Panc1 (cell line): Measurements from ENCODE around the gene MAP3K12. TPM values are rescaled to one million over a fixed set of nuclear protein-coding genes. Genes with fewer than 3 reads are reported as not detected.

Experiments
- ATAC-seq: fragments of 200-7000 bp; cut with Tn5 transposase; 2 replicates; pipeline ENCODE4 v1.9.1; 2020; ENCODE audit warnings: mild to moderate bottlenecking, moderate library complexity
- BruUV-seq: library from RNA; stranded (reverse); fragments of 400-500 nt; replicated peaks from 2 replicates; lab custom pipeline; 2021; lab: Mats Ljungman, UMichigan
- CTCF ChIA-PET: fragments of 300-600 bp; sonication (Branson Sonifier 250); formaldehyde crosslinking; loops from one replicate; lab custom pipeline; 2022; ENCODE audit warnings: antibody characterized with exemption; lab: Charles Lee
- POLR2A ChIA-PET: fragments of 300-600 bp; sonication (Branson Sonifier 250); formaldehyde crosslinking; loops from one replicate; lab custom pipeline; 2022; ENCODE audit warnings: antibody characterized with exemption; lab: Charles Lee
- DNase-seq: peaks from one replicate; pipeline ENCODE4 v3.0.0-alpha.2; 2010; ENCODE audit warnings: low read depth, low spot score
- H3K27ac ChIP-seq: 2 replicates; pipeline ENCODE4 v1.5.1; 2011; ENCODE audit warnings: mild to moderate bottlenecking, low read length, inconsistent platforms
- H3K27me3 ChIP-seq: fragments of 200-500 bp; sonication (Bioruptor generic); 2 replicates; pipeline ENCODE4 v1.6.0; 2014; ENCODE audit warnings: low read length, inconsistent platforms; ENCODE audit not compliant: control insufficient read depth, insufficient read depth
- H3K36me3 ChIP-seq: fragments of 200-500 bp; sonication (Bioruptor generic); 2 replicates; pipeline ENCODE4 v1.5.1; 2014; ENCODE audit warnings: inconsistent platforms, mild to moderate bottlenecking, low read length, moderate library complexity; ENCODE audit not compliant: control insufficient read depth, insufficient read depth
- H3K4me1 ChIP-seq: 2 replicates; pipeline ENCODE4 v1.5.1; 2011; ENCODE audit warnings: inconsistent platforms, mild to moderate bottlenecking, low read length, moderate library complexity; ENCODE audit not compliant: control insufficient read depth, insufficient read depth
- H3K4me3 ChIP-seq, 2 experiments: 2 replicates each; pipeline ENCODE4 v1.5.1; 2011 to 2012; ENCODE audit warnings: low read depth in 2 of 2, low read length in 2 of 2, mild to moderate bottlenecking in 2 of 2, inconsistent platforms in 1 of 2, moderate library complexity in 1 of 2
- H3K9me3 ChIP-seq: fragments of 200-500 bp; sonication (Bioruptor generic); 2 replicates; pipeline ENCODE4 v1.5.1; 2014; ENCODE audit warnings: low read depth, mild to moderate bottlenecking, inconsistent platforms, low read length, moderate library complexity; ENCODE audit not compliant: control insufficient read depth, insufficient read depth
- POLR2AphosphoS5 ChIP-seq: IDR thresholded peaks from 2 replicates; pipeline ENCODE4 v1.6.1; 2012; ENCODE audit warnings: mild to moderate bottlenecking, low read depth, low read length, moderate library complexity
- SIN3A ChIP-seq: IDR thresholded peaks from 2 replicates; pipeline ENCODE4 v1.6.1; 2012; ENCODE audit warnings: low read depth, mild to moderate bottlenecking, low read length, moderate library complexity, borderline replicate concordance; ENCODE audit not compliant: insufficient read depth
- TCF7L2 ChIP-seq: IDR thresholded peaks from 2 replicates; pipeline ENCODE4 v1.6.1; 2011; ENCODE audit warnings: mild to moderate bottlenecking, low read depth, low read length, inconsistent platforms
- in situ Hi-C: cut with HindIII; loops from 2 replicates; pipeline ENCODE4 v1.10.0; 2016; ENCODE audit warnings: low sequenced_read_pairs, low pct_unique_long_range_greater_than_20kb
- intact Hi-C: fragments of 100-400 bp; cut with micrococcal nuclease; formaldehyde crosslinking; loops from one replicate; pipeline ENCODE4 v1.10.0; 2022; ENCODE audit not compliant: unreplicated experiment
- total RNA-seq: library from RNA; stranded (reverse); gene quantifications from one replicate; pipeline ENCODE4 v1.2.1, GENCODE V29; 2021; ENCODE audit not compliant: unreplicated experiment
- TF ChIP-seq, protein P1 (sequence below), 2 experiments: IDR thresholded peaks; 2 replicates each; pipeline ENCODE4 v1.6.1; 2011 to 2012; ENCODE audit warnings: low read depth in 2 of 2, control low read depth in 1 of 2, low read length in 1 of 2, mild to moderate bottlenecking in 1 of 2, moderate library complexity in 1 of 2; ENCODE audit not compliant: insufficient read depth in 1 of 2
- TF ChIP-seq, protein P2 (sequence below): fragments of 450-650 bp; IDR thresholded peaks from 2 replicates; pipeline ENCODE4 v1.5.1; 2017; ENCODE audit warnings: mild to moderate bottlenecking

Gene MAP3K12
- total RNA-seq, 1 experiment from 2014 or later = 32.2 TPM

DNA sequence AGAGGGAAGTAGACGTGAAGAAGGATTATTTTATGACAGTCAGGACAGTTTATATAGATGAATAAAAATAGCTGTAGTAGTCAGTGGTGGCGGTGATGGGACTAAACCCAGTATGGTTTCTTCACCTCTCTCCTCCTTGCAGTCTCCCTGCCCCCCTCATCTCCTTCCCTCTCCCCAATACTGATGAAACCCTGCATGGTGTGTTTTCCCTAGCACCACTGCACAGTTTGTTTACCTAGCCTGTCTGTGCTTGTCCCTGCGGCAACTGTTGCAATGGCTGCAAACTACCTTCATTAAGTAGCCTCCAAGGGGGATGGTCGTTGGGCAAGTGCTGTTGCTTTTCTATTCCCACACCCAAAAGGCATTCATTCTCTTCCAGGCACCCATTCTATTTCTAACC lies 32.6 kb downstream of the MAP3K12 start:
- H3K27ac ChIP-seq = no peak overlapping the region
- DNase-seq = no peak
- H3K9me3 ChIP-seq = no peaks in the 10 kb centered on the region
- ChIA-PET CTCF (no interaction called here), POLR2A (no interaction called here)
- H3K27me3 ChIP-seq = no peaks in the 10 kb centered on the region
- TF ChIP-seq, protein P1, sequence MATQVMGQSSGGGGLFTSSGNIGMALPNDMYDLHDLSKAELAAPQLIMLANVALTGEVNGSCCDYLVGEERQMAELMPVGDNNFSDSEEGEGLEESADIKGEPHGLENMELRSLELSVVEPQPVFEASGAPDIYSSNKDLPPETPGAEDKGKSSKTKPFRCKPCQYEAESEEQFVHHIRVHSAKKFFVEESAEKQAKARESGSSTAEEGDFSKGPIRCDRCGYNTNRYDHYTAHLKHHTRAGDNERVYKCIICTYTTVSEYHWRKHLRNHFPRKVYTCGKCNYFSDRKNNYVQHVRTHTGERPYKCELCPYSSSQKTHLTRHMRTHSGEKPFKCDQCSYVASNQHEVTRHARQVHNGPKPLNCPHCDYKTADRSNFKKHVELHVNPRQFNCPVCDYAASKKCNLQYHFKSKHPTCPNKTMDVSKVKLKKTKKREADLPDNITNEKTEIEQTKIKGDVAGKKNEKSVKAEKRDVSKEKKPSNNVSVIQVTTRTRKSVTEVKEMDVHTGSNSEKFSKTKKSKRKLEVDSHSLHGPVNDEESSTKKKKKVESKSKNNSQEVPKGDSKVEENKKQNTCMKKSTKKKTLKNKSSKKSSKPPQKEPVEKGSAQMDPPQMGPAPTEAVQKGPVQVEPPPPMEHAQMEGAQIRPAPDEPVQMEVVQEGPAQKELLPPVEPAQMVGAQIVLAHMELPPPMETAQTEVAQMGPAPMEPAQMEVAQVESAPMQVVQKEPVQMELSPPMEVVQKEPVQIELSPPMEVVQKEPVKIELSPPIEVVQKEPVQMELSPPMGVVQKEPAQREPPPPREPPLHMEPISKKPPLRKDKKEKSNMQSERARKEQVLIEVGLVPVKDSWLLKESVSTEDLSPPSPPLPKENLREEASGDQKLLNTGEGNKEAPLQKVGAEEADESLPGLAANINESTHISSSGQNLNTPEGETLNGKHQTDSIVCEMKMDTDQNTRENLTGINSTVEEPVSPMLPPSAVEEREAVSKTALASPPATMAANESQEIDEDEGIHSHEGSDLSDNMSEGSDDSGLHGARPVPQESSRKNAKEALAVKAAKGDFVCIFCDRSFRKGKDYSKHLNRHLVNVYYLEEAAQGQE (IDR thresholded peaks at IDR 0.05; ENCODE audit: insufficient read depth in 1 of 2, low read depth in 2 of 2, low read length in 1 of 2) = no peak
- TF ChIP-seq, protein P2, sequence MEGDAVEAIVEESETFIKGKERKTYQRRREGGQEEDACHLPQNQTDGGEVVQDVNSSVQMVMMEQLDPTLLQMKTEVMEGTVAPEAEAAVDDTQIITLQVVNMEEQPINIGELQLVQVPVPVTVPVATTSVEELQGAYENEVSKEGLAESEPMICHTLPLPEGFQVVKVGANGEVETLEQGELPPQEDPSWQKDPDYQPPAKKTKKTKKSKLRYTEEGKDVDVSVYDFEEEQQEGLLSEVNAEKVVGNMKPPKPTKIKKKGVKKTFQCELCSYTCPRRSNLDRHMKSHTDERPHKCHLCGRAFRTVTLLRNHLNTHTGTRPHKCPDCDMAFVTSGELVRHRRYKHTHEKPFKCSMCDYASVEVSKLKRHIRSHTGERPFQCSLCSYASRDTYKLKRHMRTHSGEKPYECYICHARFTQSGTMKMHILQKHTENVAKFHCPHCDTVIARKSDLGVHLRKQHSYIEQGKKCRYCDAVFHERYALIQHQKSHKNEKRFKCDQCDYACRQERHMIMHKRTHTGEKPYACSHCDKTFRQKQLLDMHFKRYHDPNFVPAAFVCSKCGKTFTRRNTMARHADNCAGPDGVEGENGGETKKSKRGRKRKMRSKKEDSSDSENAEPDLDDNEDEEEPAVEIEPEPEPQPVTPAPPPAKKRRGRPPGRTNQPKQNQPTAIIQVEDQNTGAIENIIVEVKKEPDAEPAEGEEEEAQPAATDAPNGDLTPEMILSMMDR = no peak
- TF ChIP-seq POLR2AphosphoS5 (no peak; the same call in 1 of the 2 replicates), SIN3A (no peak), TCF7L2 (no peak)
- in situ Hi-C loops = no loop called here
- ATAC-seq = no peak
- H3K4me1 ChIP-seq = peaks cover 6% of the 10 kb centered on the region; the same call in 1 of the 2 replicates
- H3K36me3 ChIP-seq = peaks cover 84% of the 10 kb centered on the region
- no peak overlapping the region for H3K4me3 ChIP-seq
- no TSS peak for BruUV-seq
- intact Hi-C loops = no loop called here

DNA sequence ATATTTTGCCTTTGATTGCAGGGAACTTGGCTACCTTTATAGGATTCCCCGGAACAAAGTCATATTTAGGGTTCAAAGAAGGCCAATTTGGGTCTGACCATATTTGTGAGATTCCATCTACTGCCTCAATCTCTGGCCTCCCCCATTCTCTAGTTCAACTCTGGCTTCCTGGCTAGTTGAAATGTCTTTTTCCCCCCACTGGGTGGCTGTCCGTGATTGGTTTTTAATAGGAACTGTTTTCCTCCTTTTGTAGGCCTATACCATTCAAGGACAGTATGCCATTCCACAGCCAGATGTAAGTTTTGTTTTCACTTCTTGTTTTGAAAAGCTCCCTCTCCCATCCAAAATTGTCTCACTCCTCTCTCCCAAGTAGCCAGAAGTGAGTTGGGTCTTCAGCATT lies 33.6 kb downstream of the MAP3K12 start:
- in situ Hi-C loops (no loop called here), intact Hi-C loops (no loop called here)
- no peak overlapping the region for H3K27ac ChIP-seq
- POLR2A ChIA-PET = no interaction called here
- DNase-seq (no peak), ATAC-seq (no peak)
- CTCF ChIA-PET = no interaction called here
- no TSS peak for BruUV-seq
- peaks cover 90% of the 10 kb centered on the region for H3K36me3 ChIP-seq
- TF ChIP-seq, protein P1 (IDR thresholded peaks at IDR 0.05; ENCODE audit: insufficient read depth in 1 of 2, low read depth in 2 of 2, low read length in 1 of 2) = no peak
- TF ChIP-seq, protein P2 = no peak
- TF ChIP-seq POLR2AphosphoS5 = peak; percentile 18; the same call in 1 of the 2 replicates
- H3K4me3 ChIP-seq = no peak overlapping the region
- no peaks in the 10 kb centered on the region for H3K27me3 ChIP-seq
- H3K4me1 ChIP-seq = peaks cover 6% of the 10 kb centered on the region
- no peaks in the 10 kb centered on the region for H3K9me3 ChIP-seq
